Caco-2 (cell line): ENCODE measurements around the gene HSPG2. TPM values are rescaled to one million over a fixed set of nuclear protein-coding genes. Genes with fewer than 3 reads are reported as not detected.

Experiments
- BruUV-seq: library from RNA; stranded (reverse); fragments of 400-500 nt; replicated peaks from 2 replicates; lab custom pipeline; 2021; lab: Mats Ljungman, UMichigan
- CTCF ChIA-PET: fragments of 300-600 bp; sonication (Branson Sonifier 250); formaldehyde crosslinking; loops from one replicate; lab custom pipeline; 2022; ENCODE audit warnings: antibody characterized with exemption; lab: Charles Lee
- POLR2A ChIA-PET: fragments of 300-600 bp; sonication (Branson Sonifier 250); formaldehyde crosslinking; loops from one replicate; lab custom pipeline; 2022; ENCODE audit warnings: antibody characterized with exemption; lab: Charles Lee
- DNase-seq, 2 experiments: peaks; one replicate each; pipeline versions ENCODE4 v3.0.0 to v3.0.0-alpha.2; 2020 to 2022
- H3K27me3 ChIP-seq: replicated peaks from 2 replicates; pipeline ENCODE4 v1.6.0; 2011; ENCODE audit warnings: low read length; ENCODE audit not compliant: control insufficient read depth, insufficient read depth
- H3K36me3 ChIP-seq: 2 replicates; pipeline ENCODE4 v1.5.1; 2011; ENCODE audit warnings: low read length; ENCODE audit not compliant: control insufficient read depth, insufficient read depth
- H3K4me1 ChIP-seq: fragments of 250-450 bp; sonication (Bioruptor Pico); 2 replicates; pipeline ENCODE4 v1.5.1; 2020; ENCODE audit warnings: mild to moderate bottlenecking
- H3K4me3 ChIP-seq: 2 replicates; pipeline ENCODE4 v1.5.1; 2011; ENCODE audit warnings: low read depth, mild to moderate bottlenecking, control low read depth, low read length
- H3K9me3 ChIP-seq: fragments of 250-450 bp; sonication (Bioruptor Pico); 2 replicates; pipeline ENCODE4 v1.5.1; 2020; ENCODE audit warnings: mild to moderate bottlenecking, moderate library complexity
- H3K27ac Mint-ChIP-seq: one replicate; pipeline ENCODE4 v1.8.0; 2022; ENCODE audit warnings: mixed read lengths; ENCODE audit not compliant: unreplicated experiment
- H3K27me3 Mint-ChIP-seq: one replicate; pipeline ENCODE4 v1.8.0; 2022; ENCODE audit warnings: mixed read lengths; ENCODE audit not compliant: insufficient read depth, unreplicated experiment
- H3K36me3 Mint-ChIP-seq: one replicate; pipeline ENCODE4 v1.8.0; 2022; ENCODE audit warnings: mild to moderate bottlenecking, mixed read lengths; ENCODE audit not compliant: insufficient read depth, unreplicated experiment
- H3K4me1 Mint-ChIP-seq: one replicate; pipeline ENCODE4 v1.8.0; 2022; ENCODE audit warnings: low read depth, mixed read lengths; ENCODE audit not compliant: unreplicated experiment
- H3K4me3 Mint-ChIP-seq: one replicate; pipeline ENCODE4 v1.8.0; 2022; ENCODE audit warnings: mild to moderate bottlenecking, moderate library complexity, mixed read lengths; ENCODE audit not compliant: unreplicated experiment
- H3K9me3 Mint-ChIP-seq: one replicate; pipeline ENCODE4 v1.8.0; 2022; ENCODE audit warnings: mixed read lengths; ENCODE audit not compliant: unreplicated experiment
- intact Hi-C: fragments of 100-400 bp; cut with micrococcal nuclease; formaldehyde crosslinking; loops from one replicate; pipeline ENCODE4 v1.10.0; 2022; ENCODE audit not compliant: unreplicated experiment
- total RNA-seq: library from RNA; stranded (reverse); gene quantifications from 2 replicates; pipeline ENCODE4 v1.2.3, GENCODE V29; 2022
- TF ChIP-seq, protein P1 (sequence below), 2 experiments: fragments of 200-600 bp in 1 of 2; IDR thresholded peaks; 1 replicate in 1 of 2; 2 replicates in 1 of 2; pipeline versions ENCODE4 v1.5.1 to v1.8.0; 2011 to 2022; ENCODE audit warnings: antibody characterized with exemption in 1 of 2, control low read depth in 1 of 2, inconsistent platforms in 1 of 2, low read depth in 1 of 2, low read length in 1 of 2, mild to moderate bottlenecking in 1 of 2, moderate library complexity in 1 of 2; ENCODE audit not compliant: insufficient read depth in 1 of 2, severe bottlenecking in 1 of 2, unreplicated experiment in 1 of 2

HSPG2 gene
- total RNA-seq, 1 experiment from 2014 or later, result 237 TPM

DNA sequence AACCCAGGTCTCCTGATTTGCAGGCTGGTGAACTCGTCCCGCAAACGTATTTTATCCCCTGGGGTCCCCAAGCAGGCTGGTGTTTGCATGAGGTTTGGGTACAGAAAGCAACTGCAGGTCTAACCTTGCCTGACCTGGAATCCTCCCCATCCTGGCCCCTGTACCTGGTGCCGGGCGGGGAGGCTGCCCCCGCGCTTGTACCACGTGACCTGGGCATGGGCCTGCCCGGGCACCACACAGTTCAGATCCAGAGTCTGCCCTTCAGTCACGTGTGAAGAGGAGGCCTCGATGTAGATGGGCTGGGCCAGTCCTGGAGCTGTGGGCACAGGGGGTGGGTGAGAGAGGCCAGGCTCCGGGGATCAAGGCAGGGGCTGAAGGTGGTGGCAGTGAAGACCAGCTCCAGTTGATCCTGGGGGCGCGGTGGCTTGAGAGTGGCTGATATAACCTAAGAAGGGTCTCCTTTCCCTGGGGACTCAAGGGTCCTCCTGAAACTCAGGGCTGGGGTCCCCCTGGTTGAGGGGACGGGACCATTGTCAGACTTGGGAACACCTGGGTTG, 94.4 kb downstream of the HSPG2 start:
- CTCF ChIA-PET, result no interaction called here
- Mint-ChIP-seq H3K9me3 (no peaks in the 10 kb centered on the region), H3K4me3 (no peak overlapping the region), H3K36me3 (peaks cover 71% of the 10 kb centered on the region), H3K27me3 (no peaks in the 10 kb centered on the region), H3K27ac (no peak overlapping the region), H3K4me1 (no peaks in the 10 kb centered on the region)
- intact Hi-C loops, result no loop called here
- no peak for DNase-seq
- peaks cover 12% of the 10 kb centered on the region for H3K36me3 ChIP-seq
- no peaks in the 10 kb centered on the region for H3K27me3 ChIP-seq
- POLR2A ChIA-PET, result no interaction called here
- H3K4me3 ChIP-seq, result no peak overlapping the region
- H3K9me3 ChIP-seq, result no peaks in the 10 kb centered on the region
- H3K4me1 ChIP-seq, result no peaks in the 10 kb centered on the region
- TF ChIP-seq, protein P1, sequence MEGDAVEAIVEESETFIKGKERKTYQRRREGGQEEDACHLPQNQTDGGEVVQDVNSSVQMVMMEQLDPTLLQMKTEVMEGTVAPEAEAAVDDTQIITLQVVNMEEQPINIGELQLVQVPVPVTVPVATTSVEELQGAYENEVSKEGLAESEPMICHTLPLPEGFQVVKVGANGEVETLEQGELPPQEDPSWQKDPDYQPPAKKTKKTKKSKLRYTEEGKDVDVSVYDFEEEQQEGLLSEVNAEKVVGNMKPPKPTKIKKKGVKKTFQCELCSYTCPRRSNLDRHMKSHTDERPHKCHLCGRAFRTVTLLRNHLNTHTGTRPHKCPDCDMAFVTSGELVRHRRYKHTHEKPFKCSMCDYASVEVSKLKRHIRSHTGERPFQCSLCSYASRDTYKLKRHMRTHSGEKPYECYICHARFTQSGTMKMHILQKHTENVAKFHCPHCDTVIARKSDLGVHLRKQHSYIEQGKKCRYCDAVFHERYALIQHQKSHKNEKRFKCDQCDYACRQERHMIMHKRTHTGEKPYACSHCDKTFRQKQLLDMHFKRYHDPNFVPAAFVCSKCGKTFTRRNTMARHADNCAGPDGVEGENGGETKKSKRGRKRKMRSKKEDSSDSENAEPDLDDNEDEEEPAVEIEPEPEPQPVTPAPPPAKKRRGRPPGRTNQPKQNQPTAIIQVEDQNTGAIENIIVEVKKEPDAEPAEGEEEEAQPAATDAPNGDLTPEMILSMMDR (IDR thresholded peaks at IDR 0.05; ENCODE audit: insufficient read depth in 1 of 2, low read depth in 1 of 2, low read length in 1 of 2, severe bottlenecking in 1 of 2, unreplicated experiment in 1 of 2), result no peak
- no TSS peak for BruUV-seq

DNA sequence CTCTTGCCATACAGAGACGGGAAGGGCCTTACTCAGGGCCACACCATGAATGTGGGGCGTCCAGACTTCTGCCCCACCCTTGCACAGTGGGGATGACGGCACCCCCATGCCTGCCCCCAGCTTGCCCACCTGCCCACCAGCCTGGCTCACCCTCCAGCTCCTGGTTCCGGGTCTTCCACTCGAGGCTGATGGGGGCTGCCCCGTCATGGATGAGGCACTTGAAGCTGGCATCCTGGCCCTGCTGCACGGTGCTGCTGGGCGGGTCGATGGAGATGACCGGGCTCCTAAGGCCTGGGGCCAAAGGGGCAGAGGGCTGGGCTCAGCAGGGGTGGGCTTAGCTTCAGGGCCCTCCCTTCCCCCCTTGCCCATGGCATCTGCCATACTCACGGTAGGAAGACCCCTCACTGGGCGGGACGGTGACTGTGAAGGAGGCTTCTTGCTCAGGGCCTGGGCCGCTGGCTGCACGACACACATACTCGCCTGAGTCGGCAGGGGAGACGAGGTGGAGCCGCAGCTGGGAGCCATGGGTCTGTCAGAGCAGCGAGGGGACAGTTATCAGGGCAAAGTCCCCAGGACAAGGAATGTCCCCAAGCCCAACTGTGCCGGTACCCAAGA, 95.2 kb downstream of the HSPG2 start:
- Mint-ChIP-seq H3K4me1 (no peaks in the 10 kb centered on the region), H3K27me3 (no peaks in the 10 kb centered on the region), H3K36me3 (peaks cover 71% of the 10 kb centered on the region), H3K27ac (no peak overlapping the region), H3K4me3 (no peak overlapping the region), H3K9me3 (no peaks in the 10 kb centered on the region)
- intact Hi-C loops, result no loop called here
- CTCF ChIA-PET, result no interaction called here
- TF ChIP-seq, protein P1 (IDR thresholded peaks at IDR 0.05; ENCODE audit: insufficient read depth in 1 of 2, low read depth in 1 of 2, low read length in 1 of 2, severe bottlenecking in 1 of 2, unreplicated experiment in 1 of 2), result no peak
- Histone ChIP-seq H3K36me3 (peaks cover 12% of the 10 kb centered on the region), H3K4me3 (no peak overlapping the region), H3K27me3 (no peaks in the 10 kb centered on the region), H3K9me3 (no peaks in the 10 kb centered on the region), H3K4me1 (no peaks in the 10 kb centered on the region)
- no peak for DNase-seq
- POLR2A ChIA-PET, result no interaction called here
- BruUV-seq, result no TSS peak

DNA sequence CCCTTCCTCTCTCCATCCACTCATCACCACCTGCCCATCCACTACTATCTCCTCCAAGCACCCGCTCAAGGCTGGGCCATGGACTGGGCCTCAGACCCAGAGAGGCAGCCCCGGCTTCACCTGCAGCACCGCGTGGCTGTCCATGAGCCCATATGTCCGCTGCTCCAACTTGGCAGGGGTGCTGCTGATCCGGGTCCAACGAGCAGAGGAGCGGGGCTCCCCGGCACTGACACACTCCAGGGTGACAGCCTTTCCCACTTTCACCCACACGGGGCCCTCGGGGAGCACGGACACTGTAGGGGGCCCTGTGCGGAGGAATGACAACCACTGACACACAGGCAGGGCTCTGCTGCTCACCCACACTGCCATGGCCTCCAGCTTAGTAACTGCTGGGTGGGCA, 96.1 kb downstream of the HSPG2 start:
- Histone ChIP-seq H3K4me3 (no peak overlapping the region), H3K9me3 (no peaks in the 10 kb centered on the region), H3K27me3 (no peaks in the 10 kb centered on the region), H3K36me3 (peaks cover 12% of the 10 kb centered on the region), H3K4me1 (no peaks in the 10 kb centered on the region)
- Mint-ChIP-seq H3K9me3 (no peaks in the 10 kb centered on the region), H3K36me3 (peaks cover 74% of the 10 kb centered on the region), H3K27me3 (no peaks in the 10 kb centered on the region), H3K27ac (no peak overlapping the region), H3K4me3 (no peak overlapping the region), H3K4me1 (no peaks in the 10 kb centered on the region)
- TF ChIP-seq, protein P1 (IDR thresholded peaks at IDR 0.05; ENCODE audit: insufficient read depth in 1 of 2, low read depth in 1 of 2, low read length in 1 of 2, severe bottlenecking in 1 of 2, unreplicated experiment in 1 of 2), result no peak
- no TSS peak for BruUV-seq
- DNase-seq, result no peak
- ChIA-PET CTCF (no interaction called here), POLR2A (no interaction called here)
- intact Hi-C loops, result no loop called here
